Stimulated activated naive CD8-positive, alpha-beta T cell treated with anti-CD3 and anti-CD28 coated beads, Interleukin-15, Interleukin-2, amounts not matched to agents 100 ng/mL and 50 ng/mL, for 24 hours (primary cell): ENCODE results near the gene SATB1.

ENCODE experiments used
- H3K27ac Mint-ChIP-seq: one replicate; pipeline ENCODE4 v1.8.0; 2021; ENCODE audit warnings: mild to moderate bottlenecking, mixed read lengths
- H3K27me3 Mint-ChIP-seq: one replicate; pipeline ENCODE4 v1.8.0; 2021; ENCODE audit warnings: mixed read lengths
- H3K36me3 Mint-ChIP-seq: one replicate; pipeline ENCODE4 v1.8.0; 2021; ENCODE audit warnings: low read depth, mixed read lengths
- H3K4me1 Mint-ChIP-seq: one replicate; pipeline ENCODE4 v1.8.0; 2021; ENCODE audit warnings: low read depth, mixed read lengths
- H3K4me3 Mint-ChIP-seq: one replicate; pipeline ENCODE4 v1.8.0; 2021; ENCODE audit warnings: mild to moderate bottlenecking, mixed read lengths
- H3K9me3 Mint-ChIP-seq: one replicate; pipeline ENCODE4 v1.8.0; 2021; ENCODE audit warnings: mixed read lengths

SATB1 gene

DNA sequence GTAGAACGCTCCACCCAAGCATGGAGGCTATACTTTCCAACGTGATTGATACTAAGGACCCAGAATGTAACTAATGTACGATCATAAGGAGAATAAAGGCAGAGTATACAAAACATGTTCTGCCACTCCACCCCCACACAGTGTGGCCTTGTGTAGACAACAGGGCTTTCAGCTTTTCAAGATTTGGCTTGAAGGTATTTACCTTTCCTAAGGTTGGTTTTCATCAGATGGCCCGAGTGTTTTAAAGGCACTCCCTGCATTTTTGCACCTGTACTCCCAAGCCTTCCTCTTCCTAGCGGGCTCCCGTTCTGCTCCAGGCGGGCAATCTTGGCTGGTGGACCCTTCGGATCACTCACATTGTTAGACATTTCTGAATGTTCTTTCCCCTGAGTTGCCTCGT is 4.6 kb downstream of the SATB1 start:
- H3K9me3 Mint-ChIP-seq, result no peaks in the 10 kb centered on the region
- peak overlapping the region; percentile 76 for H3K4me3 Mint-ChIP-seq
- peaks cover 86% of the 10 kb centered on the region for H3K4me1 Mint-ChIP-seq
- no peaks in the 10 kb centered on the region for H3K27me3 Mint-ChIP-seq
- H3K27ac Mint-ChIP-seq, result peak overlapping the region; percentile 82
- H3K36me3 Mint-ChIP-seq, result peaks cover 87% of the 10 kb centered on the region

DNA sequence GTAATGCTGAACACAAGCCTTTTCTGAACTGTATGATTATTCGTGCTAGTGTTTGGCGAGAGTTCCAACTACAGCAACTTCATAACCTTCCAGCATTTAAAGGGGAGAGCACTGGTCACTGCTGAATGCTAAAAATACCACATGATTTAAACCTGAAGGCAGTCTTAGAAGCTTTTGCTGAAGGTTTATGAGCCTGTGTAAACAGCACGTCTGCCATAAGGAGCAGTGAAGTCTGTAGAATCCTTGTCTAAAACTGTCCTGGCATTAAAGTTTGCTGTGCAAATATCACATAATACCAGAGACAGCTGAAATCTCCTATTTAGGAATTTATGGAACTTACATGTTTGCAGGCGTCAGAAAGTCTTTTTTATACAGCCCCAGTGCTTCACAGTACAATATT is 5.9 kb downstream of the SATB1 start:
- Mint-ChIP-seq H3K27me3 (no peaks in the 10 kb centered on the region), H3K4me1 (peaks cover 96% of the 10 kb centered on the region), H3K9me3 (no peaks in the 10 kb centered on the region), H3K36me3 (peaks cover 95% of the 10 kb centered on the region), H3K27ac (peak overlapping the region; percentile 82), H3K4me3 (peak overlapping the region; percentile 76)

DNA sequence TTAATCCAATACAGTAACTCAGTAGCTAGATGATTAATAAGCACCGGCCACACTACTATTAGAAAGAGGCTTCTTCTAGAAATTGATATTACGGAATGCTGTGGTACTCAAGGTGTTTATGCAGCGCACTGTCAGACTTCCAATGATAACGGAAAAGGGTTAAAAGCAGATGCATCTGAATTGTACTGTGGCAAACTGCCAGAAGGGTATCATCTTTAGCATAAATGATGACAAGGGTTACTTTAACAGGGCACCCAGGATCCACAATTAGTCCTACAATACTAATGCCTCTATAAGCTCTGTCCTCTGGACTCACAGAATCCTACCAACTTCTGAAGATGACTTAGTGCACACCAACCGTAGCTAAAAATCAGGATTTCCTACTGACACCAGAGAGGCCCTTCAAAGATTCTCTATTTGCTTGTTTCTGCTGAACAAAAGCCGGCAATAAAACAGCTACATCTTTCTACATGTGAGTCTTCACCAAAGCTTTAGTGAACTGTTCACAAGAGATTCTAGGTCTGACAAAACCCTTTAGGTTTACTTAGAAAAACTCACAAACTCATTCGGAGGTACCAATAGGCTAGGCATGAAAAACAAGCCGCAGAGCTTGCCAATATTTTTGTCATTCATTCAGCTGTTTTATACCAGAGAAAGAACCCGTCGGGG is 7.1 kb downstream of the SATB1 start:
- peaks cover 97% of the 10 kb centered on the region for H3K4me1 Mint-ChIP-seq
- peak overlapping the region; percentile 76 for H3K4me3 Mint-ChIP-seq
- no peaks in the 10 kb centered on the region for H3K27me3 Mint-ChIP-seq
- H3K9me3 Mint-ChIP-seq, result no peaks in the 10 kb centered on the region
- peaks cover 92% of the 10 kb centered on the region for H3K36me3 Mint-ChIP-seq
- H3K27ac Mint-ChIP-seq, result peak overlapping the region; percentile 82

DNA sequence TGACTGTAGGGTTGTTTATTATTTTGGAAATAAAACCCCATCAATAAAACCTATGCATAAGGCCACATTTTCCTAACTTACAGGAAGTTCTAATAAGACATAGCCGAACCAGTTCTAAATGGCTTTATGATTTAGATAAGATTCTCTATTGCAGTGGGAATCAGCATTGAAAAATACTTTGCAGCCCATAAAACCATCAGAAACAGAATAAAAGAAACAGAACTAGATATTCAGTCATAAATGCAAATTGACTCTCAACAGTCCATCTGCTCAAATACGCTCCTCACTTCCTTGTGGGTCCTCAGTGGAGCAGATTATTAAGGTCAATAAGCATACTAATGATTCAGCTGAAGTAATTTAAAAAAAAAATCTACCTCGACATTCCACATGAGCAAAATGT is 8.8 kb downstream of the SATB1 start:
- H3K27ac Mint-ChIP-seq, result peak overlapping the region; percentile 61

DNA sequence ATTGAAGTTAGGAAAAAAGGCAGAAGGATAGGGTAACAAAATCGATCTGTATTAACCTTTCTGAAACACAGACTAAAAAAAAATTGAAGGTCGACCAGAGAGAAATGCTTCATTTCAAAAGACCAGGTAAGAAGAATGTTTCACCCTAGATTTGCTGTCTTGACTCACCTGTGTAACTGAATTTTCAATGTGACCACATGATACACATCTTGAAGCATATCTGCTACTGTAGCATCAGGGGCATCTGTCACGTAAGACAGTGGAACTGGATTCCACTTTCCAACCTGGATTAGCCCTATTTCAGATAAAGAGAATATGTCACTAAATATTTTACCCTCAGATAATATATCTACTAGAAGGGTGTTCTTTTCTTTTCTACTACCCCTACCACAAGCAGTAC is 9.3 kb downstream of the SATB1 start:
- peaks cover 96% of the 10 kb centered on the region for H3K4me1 Mint-ChIP-seq
- no peaks in the 10 kb centered on the region for H3K9me3 Mint-ChIP-seq
- peak overlapping the region; percentile 61 for H3K27ac Mint-ChIP-seq
- H3K4me3 Mint-ChIP-seq, result peak overlapping the region; percentile 51
- peaks cover 91% of the 10 kb centered on the region for H3K36me3 Mint-ChIP-seq
- H3K27me3 Mint-ChIP-seq, result no peaks in the 10 kb centered on the region

More for the DNA sequence above, 8.8 kb downstream of the SATB1 start:
- peak overlapping the region; percentile 51 for H3K4me3 Mint-ChIP-seq
- H3K27me3 Mint-ChIP-seq, result no peaks in the 10 kb centered on the region
- no peaks in the 10 kb centered on the region for H3K9me3 Mint-ChIP-seq
- H3K36me3 Mint-ChIP-seq, result peaks cover 91% of the 10 kb centered on the region
- H3K4me1 Mint-ChIP-seq, result peaks cover 96% of the 10 kb centered on the region

DNA sequence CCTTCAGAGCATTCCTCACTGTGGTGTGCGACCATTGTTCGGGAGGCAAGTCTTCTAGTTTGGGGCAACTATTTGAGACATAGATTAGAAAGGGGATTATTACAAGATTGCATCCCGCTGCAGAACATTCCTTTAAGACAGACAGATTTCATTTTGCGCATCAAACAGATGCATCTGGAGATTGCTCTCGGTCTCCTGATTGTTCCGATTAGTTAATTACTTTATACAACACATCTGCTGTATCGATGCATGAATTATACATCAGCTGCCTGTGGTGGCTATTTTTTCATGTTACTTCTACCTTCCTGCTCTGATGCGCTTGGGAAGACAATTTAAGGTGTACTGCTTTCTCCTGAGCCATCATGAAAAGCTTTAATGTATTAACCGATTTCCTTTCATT is 10.0 kb downstream of the SATB1 start:
- no peaks in the 10 kb centered on the region for H3K27me3 Mint-ChIP-seq
- H3K4me1 Mint-ChIP-seq, result peaks cover 96% of the 10 kb centered on the region
- H3K4me3 Mint-ChIP-seq, result peak overlapping the region; percentile 41
- peaks cover 91% of the 10 kb centered on the region for H3K36me3 Mint-ChIP-seq
- peak overlapping the region; percentile 68 for H3K27ac Mint-ChIP-seq
- H3K9me3 Mint-ChIP-seq, result no peaks in the 10 kb centered on the region

DNA sequence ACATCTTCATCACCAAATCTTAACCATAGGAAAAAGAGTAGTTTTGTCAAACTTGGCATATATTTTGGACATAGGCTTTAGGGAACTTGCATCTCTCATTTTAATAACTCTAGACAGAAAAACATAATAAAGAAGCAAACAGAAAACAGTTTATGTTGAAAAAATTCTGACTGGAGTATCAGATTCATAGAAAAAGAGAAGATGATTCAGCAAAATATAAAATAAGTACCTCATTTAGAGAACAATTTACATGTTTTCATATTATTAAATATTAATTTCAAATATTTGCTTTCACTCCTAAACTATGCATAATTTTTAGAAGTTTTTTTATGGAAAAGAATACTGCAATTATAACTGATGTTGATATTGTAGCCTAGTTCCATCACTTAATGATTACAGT is 12.5 kb downstream of the SATB1 start:
- peaks cover 96% of the 10 kb centered on the region for H3K4me1 Mint-ChIP-seq
- peak overlapping the region; percentile 81 for H3K4me3 Mint-ChIP-seq
- peak overlapping the region; percentile 99 for H3K27ac Mint-ChIP-seq
- peaks cover 90% of the 10 kb centered on the region for H3K36me3 Mint-ChIP-seq
- no peaks in the 10 kb centered on the region for H3K9me3 Mint-ChIP-seq
- no peaks in the 10 kb centered on the region for H3K27me3 Mint-ChIP-seq

DNA sequence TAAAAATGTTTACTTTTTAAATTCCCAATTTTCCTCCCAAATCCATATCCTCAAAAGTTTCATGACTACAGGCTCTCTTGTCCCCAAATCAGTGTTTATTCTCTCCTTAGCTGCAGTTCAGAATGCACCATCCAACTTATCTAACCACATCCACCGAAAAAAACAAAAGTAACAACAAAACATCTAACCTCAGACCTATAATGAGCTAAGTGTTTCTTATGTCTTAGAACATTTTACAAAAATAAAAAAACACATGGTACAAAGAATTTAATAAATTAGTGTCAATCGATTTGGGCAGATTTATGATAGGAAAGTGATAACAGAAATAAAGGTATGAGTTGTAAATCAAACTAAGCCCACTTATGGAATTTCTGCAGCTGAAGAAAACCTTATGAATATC is 13.6 kb downstream of the SATB1 start:
- Mint-ChIP-seq H3K9me3 (no peaks in the 10 kb centered on the region), H3K36me3 (peaks cover 91% of the 10 kb centered on the region), H3K27ac (peak overlapping the region; percentile 99), H3K27me3 (no peaks in the 10 kb centered on the region), H3K4me3 (peak overlapping the region; percentile 81), H3K4me1 (peaks cover 96% of the 10 kb centered on the region)

DNA sequence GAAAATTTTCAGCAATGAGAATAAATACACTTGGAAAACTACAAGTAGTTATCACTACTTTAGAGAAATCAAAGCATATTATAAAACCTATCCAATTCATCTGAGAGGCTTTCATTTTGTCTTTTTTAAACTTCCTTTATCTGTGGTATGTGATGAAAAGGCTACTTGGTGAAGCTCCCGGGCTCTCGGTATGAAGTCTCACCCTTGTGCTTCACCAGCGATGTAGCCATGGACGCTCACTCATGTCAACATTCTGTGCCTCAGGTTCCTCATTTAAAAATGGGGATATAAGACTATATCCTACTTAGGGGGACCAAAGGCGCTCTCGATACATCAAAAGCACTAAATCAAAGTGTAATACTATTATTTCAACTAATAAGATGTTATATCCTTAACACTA is 14.9 kb downstream of the SATB1 start:
- H3K9me3 Mint-ChIP-seq, result no peaks in the 10 kb centered on the region
- H3K27ac Mint-ChIP-seq, result peak overlapping the region; percentile 71
- H3K27me3 Mint-ChIP-seq, result no peaks in the 10 kb centered on the region
- H3K4me1 Mint-ChIP-seq, result peaks cover 96% of the 10 kb centered on the region
- H3K4me3 Mint-ChIP-seq, result peak overlapping the region; percentile 62
- peaks cover 92% of the 10 kb centered on the region for H3K36me3 Mint-ChIP-seq

DNA sequence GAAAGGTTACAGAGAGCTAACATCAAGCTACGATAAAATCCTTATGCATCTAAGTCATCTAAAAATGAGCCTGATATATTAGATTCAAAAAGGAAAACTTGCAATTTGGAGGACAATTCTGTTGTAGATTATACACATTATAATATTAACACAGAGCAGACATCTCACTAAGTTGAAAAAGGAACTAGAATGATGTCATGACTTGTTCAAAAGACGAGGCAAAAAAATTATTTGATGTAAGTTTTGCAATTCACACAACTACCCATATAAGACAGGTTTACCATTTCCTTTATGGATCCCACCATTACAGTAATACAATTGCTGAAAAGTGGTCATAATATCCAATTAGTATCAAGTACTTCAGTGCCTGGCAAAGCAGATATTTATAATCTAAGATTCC is 15.9 kb downstream of the SATB1 start:
- no peaks in the 10 kb centered on the region for H3K9me3 Mint-ChIP-seq
- no peaks in the 10 kb centered on the region for H3K27me3 Mint-ChIP-seq
- peak overlapping the region; percentile 17 for H3K4me3 Mint-ChIP-seq
- peak overlapping the region; percentile 52 for H3K27ac Mint-ChIP-seq
- peaks cover 93% of the 10 kb centered on the region for H3K36me3 Mint-ChIP-seq
- peaks cover 97% of the 10 kb centered on the region for H3K4me1 Mint-ChIP-seq

DNA sequence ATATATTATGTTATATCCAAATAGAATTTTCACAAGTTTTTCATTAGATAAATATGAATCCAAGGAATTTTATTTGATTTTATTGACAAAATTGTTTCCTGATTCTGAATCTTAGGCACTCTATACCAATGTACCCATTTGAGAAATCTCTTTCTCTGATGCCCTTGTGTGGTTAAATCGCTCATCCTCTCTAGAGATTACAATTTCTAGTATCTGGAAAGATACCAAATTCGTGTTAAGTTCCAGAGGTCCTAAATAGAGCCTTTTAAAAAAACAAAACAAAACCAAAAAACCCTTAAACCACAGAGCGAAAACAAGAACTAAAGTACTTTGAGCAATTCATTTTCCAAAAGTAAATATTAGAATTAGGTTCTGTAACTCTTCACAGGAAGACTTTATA is 20.0 kb downstream of the SATB1 start:
- peaks cover 99% of the 10 kb centered on the region for H3K36me3 Mint-ChIP-seq
- no peaks in the 10 kb centered on the region for H3K9me3 Mint-ChIP-seq
- no peaks in the 10 kb centered on the region for H3K27me3 Mint-ChIP-seq
- H3K4me3 Mint-ChIP-seq, result no peak overlapping the region
- H3K27ac Mint-ChIP-seq, result peak overlapping the region; percentile 78
- peaks cover 100% of the 10 kb centered on the region for H3K4me1 Mint-ChIP-seq

DNA sequence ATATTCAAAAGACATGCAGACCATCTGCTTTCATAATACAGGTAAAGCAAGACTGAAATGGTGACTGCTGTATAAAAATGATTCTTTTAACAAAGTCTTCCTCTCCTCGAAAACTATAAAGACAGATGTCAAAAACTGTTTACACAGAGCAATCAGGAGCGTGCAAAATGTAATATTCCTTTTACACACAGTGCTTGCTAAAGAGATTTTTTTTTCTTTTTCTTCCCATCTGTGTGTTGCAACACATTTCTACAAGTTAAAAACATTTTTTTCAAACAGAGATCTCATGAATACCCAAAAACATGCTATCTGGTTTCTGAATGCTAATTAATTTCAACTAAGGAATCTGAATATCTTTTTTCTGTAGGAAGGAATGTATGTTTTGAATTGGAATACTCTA is 22.1 kb downstream of the SATB1 start:
- Mint-ChIP-seq H3K4me1 (peaks cover 100% of the 10 kb centered on the region), H3K27ac (peak overlapping the region; percentile 85), H3K9me3 (no peaks in the 10 kb centered on the region), H3K36me3 (peaks cover 100% of the 10 kb centered on the region), H3K27me3 (no peaks in the 10 kb centered on the region), H3K4me3 (peak overlapping the region; percentile 54)

DNA sequence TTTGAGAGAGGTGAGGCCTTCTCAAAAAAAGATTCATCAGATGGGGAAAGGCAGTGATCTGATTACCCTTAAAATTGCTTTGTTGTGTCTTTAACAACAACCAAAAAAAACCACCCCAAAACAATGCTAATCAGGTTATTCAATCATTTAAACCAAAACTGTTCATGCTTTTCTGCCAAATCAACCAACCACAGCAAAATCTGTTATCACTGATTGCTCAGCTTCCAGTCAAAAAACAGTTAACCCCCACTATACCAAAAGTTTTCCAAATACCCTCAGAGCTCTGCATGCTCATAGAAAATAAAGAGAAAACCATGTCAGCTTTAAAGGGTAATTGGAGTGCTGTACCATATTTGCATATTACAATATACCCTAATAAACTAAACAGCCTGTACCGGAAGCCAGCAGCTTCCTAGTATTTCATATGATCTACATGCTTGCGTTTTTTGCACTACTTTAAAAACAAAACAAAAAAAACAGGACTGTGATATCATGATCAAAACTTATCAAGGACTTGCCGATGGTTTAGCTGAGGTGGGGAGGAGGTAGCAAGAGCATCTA is 22.8 kb downstream of the SATB1 start:
- Mint-ChIP-seq H3K4me3 (peak overlapping the region; percentile 54), H3K27ac (peak overlapping the region; percentile 85), H3K36me3 (peaks cover 100% of the 10 kb centered on the region), H3K9me3 (no peaks in the 10 kb centered on the region), H3K4me1 (peaks cover 100% of the 10 kb centered on the region), H3K27me3 (no peaks in the 10 kb centered on the region)

DNA sequence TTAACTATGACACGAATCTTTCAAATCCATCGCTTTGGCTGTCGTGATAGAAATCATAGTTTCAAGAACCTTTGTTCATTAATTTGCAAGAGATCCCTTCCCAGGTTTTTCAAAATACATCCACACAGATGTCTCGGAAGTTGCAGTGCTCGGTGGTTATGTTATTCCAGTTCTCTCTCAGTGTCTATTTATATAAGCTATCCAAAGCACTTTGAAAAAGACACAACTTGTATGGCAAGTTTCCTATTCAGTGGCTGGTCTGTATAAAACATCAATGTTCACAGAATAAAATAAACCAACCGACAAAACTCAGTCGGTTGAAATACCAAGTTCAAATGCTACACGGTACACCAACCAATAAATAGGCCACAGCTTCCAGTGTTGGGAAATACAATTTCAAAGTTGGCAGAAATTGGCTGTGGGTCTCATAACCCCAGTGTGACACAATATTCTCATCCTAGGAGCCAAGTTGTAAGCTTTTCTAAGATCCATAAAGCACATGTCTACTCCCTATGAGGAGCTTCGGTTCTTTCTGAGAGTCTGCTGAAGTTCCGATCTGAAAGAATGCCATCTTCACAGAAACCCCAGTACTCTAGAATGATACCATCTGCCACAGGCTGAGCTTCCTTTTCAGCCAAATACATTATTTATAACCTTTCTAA is 23.7 kb downstream of the SATB1 start:
- Mint-ChIP-seq H3K27ac (peak overlapping the region; percentile 85), H3K4me1 (peaks cover 100% of the 10 kb centered on the region), H3K4me3 (peak overlapping the region; percentile 57), H3K27me3 (no peaks in the 10 kb centered on the region), H3K36me3 (peaks cover 100% of the 10 kb centered on the region), H3K9me3 (no peaks in the 10 kb centered on the region)

DNA sequence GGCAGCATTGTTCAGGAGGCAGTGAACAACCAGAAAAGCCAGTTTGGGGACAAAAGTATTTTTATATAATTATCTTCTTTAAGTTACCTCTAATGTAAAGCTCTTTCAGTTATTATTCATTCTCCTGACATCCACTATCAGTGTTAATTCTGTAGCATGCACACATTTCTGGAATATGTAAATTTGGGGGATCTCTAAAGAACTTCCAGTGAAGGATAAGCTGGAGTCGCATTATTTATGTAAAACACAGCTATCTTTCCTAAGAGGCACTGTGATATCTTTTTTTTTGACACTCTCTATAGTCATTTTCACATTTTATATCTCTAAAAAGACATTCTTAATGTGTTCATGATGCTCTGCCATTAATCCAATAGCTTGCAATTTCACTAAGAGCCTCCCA is 26.7 kb downstream of the SATB1 start:
- Mint-ChIP-seq H3K4me3 (no peak overlapping the region), H3K27ac (peak overlapping the region; percentile 47), H3K4me1 (peaks cover 96% of the 10 kb centered on the region), H3K27me3 (no peaks in the 10 kb centered on the region), H3K9me3 (no peaks in the 10 kb centered on the region), H3K36me3 (peaks cover 97% of the 10 kb centered on the region)
